HEK293 (cell line): ENCODE results near the gene CUTC.

Source experiments
- CTCF ChIP-seq: fragments of 450-650 bp; formaldehyde crosslinking; IDR thresholded peaks from 2 replicates; pipeline ENCODE4 v1.5.1; 2016; ENCODE audit warnings: missing biosample characterization, missing genetic modification characterization
- MYNN ChIP-seq: fragments of 450-650 bp; formaldehyde crosslinking; IDR thresholded peaks from 2 replicates; pipeline ENCODE4 v1.5.1; 2016; ENCODE audit warnings: missing biosample characterization, missing genetic modification characterization, borderline replicate concordance
- REST ChIP-seq: fragments of 450-650 bp; formaldehyde crosslinking; IDR thresholded peaks from 2 replicates; pipeline ENCODE4 v1.5.1; 2016; ENCODE audit warnings: missing biosample characterization, missing genetic modification characterization
- ZNF223 ChIP-seq: fragments of 450-650 bp; formaldehyde crosslinking; IDR thresholded peaks from 2 replicates; pipeline ENCODE4 v1.5.1; 2016; ENCODE audit warnings: missing biosample characterization, missing genetic modification characterization
- ZNF23 ChIP-seq: fragments of 450-650 bp; formaldehyde crosslinking; IDR thresholded peaks from 2 replicates; pipeline ENCODE4 v1.5.1; 2016; ENCODE audit warnings: missing biosample characterization, missing genetic modification characterization, borderline replicate concordance
- TF ChIP-seq, protein P1 (sequence below): fragments of 450-650 bp; IDR thresholded peaks from 2 replicates; pipeline ENCODE4 v1.5.1; 2018; ENCODE audit warnings: missing biosample characterization, mild to moderate bottlenecking, missing genetic modification characterization

GRCh38 chr10:99714446-99714845 is 17.6 kb upstream of the CUTC start:
- TF ChIP-seq ZNF223 (tag by site-specific recombination), result no peak
- TF ChIP-seq CTCF (tag by site-specific recombination), result no peak
- TF ChIP-seq, protein P1, sequence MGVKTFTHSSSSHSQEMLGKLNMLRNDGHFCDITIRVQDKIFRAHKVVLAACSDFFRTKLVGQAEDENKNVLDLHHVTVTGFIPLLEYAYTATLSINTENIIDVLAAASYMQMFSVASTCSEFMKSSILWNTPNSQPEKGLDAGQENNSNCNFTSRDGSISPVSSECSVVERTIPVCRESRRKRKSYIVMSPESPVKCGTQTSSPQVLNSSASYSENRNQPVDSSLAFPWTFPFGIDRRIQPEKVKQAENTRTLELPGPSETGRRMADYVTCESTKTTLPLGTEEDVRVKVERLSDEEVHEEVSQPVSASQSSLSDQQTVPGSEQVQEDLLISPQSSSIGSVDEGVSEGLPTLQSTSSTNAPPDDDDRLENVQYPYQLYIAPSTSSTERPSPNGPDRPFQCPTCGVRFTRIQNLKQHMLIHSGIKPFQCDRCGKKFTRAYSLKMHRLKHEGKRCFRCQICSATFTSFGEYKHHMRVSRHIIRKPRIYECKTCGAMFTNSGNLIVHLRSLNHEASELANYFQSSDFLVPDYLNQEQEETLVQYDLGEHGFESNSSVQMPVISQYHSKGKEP (tag by site-specific recombination), result no peak
- no peak for TF ChIP-seq REST
- no peak for TF ChIP-seq ZNF23
- TF ChIP-seq MYNN (tag by site-specific recombination), result no peak
